Thoracic aorta (tissue), 2 donors: ENCODE results near the gene EMX2. TPM values are rescaled to one million over a fixed set of nuclear protein-coding genes. Genes with fewer than 3 reads are reported as not detected.
A peak's percentile ranks its signal among the peaks of the same experiment; 100 is the strongest.

Experiments
- ATAC-seq: fragments of 150-250 bp; one replicate; pipeline ENCODE4 v1.8.0; 2017; ENCODE audit warnings: low read depth; ENCODE audit not compliant: insufficient number of reproducible peaks, low FRiP score
- DNase-seq: peaks from one replicate; pipeline ENCODE4 v3.0.0-alpha.2; 2020; ENCODE audit warnings: low spot score
- H3K27ac ChIP-seq, 2 donors: fragments of 200-600 bp; sonication (generic); 1 replicate in 1 of 2; 2 replicates in 1 of 2; pipeline ENCODE4 v1.5.1; 2016; ENCODE audit warnings: mild to moderate bottlenecking in 2 of 2, moderate library complexity in 2 of 2
- H3K27me3 ChIP-seq: fragments of 200-600 bp; sonication (generic); replicated peaks from 2 replicates; pipeline ENCODE4 v1.6.0; 2016; ENCODE audit warnings: mild to moderate bottlenecking; ENCODE audit not compliant: insufficient read depth
- H3K36me3 ChIP-seq: fragments of 200-600 bp; sonication (generic); one replicate; pipeline ENCODE4 v1.5.1; 2016
- H3K4me1 ChIP-seq, 2 donors: fragments of 200-600 bp; sonication (generic); 1 replicate in 1 of 2; 2 replicates in 1 of 2; pipeline versions ENCODE4 v1.5.1 to v1.6.0; 2016; ENCODE audit warnings: low read depth in 2 of 2, mild to moderate bottlenecking in 1 of 2; ENCODE audit not compliant: control insufficient read depth in 1 of 2
- H3K4me3 ChIP-seq: fragments of 200-600 bp; sonication (generic); 2 replicates; pipeline ENCODE4 v1.5.1; 2016; ENCODE audit warnings: mild to moderate bottlenecking
- H3K9me3 ChIP-seq: fragments of 200-600 bp; sonication (generic); 2 replicates; pipeline ENCODE4 v1.5.1; 2016
- total RNA-seq, 2 donors: library from RNA; depleted of rRNA; stranded (reverse); fragments of >200 nt; gene quantifications; one replicate each; pipeline versions ENCODE4 v1.1.0 to v1.2.3, GENCODE V29; 2016
- TF ChIP-seq, protein P1 (sequence below): fragments of 200-600 bp; sonication (generic); IDR thresholded peaks from one replicate; pipeline ENCODE4 v1.5.1; 2019; ENCODE audit warnings: antibody characterized with exemption

Gene EMX2
- total RNA-seq, 2 donors from 2014 or later, result not detected

DNA sequence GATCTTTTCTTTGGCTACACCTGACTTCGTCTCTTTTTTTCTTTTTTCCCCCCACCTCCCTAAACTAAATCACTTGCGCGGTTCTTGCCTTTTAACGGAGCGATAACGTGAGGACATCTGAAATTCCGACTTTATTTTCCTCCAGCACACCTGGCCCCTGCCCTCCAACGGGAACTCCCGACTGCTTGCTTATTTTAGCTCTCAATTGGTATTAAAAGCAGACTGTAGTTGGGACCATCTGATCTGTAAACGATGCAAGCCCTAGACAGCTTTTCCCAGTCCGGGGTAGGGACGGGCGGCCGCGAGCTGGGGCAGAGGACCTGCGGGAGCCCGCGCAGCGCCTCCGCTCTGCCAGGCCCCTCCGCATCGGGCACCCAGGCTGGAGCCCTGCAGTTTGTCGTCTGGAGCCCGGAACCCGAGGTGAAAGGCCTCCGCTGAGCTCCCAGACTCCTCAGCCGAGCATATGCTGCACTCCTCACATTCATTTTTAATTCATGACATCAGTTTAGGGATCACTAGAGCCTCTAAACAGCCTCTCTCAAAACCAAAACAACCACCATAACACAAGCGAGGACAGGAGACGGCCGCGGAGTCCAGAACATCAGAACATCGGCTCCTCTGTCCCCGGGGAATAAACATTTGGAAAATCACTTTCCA, 10.0 kb upstream of the EMX2 start:
- Histone ChIP-seq H3K36me3 (no peaks in the 10 kb centered on the region), H3K9me3 (no peaks in the 10 kb centered on the region), H3K4me1 (peaks cover 20 to 38% of the 10 kb centered on the region in 2 donors), H3K4me3 (no peak overlapping the region), H3K27ac (no peak overlapping the region), H3K27me3 (peaks cover 34% of the 10 kb centered on the region)
- TF ChIP-seq, protein P1, sequence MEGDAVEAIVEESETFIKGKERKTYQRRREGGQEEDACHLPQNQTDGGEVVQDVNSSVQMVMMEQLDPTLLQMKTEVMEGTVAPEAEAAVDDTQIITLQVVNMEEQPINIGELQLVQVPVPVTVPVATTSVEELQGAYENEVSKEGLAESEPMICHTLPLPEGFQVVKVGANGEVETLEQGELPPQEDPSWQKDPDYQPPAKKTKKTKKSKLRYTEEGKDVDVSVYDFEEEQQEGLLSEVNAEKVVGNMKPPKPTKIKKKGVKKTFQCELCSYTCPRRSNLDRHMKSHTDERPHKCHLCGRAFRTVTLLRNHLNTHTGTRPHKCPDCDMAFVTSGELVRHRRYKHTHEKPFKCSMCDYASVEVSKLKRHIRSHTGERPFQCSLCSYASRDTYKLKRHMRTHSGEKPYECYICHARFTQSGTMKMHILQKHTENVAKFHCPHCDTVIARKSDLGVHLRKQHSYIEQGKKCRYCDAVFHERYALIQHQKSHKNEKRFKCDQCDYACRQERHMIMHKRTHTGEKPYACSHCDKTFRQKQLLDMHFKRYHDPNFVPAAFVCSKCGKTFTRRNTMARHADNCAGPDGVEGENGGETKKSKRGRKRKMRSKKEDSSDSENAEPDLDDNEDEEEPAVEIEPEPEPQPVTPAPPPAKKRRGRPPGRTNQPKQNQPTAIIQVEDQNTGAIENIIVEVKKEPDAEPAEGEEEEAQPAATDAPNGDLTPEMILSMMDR, result no peak
- DNase-seq (no peak), ATAC-seq (no peak)

DNA sequence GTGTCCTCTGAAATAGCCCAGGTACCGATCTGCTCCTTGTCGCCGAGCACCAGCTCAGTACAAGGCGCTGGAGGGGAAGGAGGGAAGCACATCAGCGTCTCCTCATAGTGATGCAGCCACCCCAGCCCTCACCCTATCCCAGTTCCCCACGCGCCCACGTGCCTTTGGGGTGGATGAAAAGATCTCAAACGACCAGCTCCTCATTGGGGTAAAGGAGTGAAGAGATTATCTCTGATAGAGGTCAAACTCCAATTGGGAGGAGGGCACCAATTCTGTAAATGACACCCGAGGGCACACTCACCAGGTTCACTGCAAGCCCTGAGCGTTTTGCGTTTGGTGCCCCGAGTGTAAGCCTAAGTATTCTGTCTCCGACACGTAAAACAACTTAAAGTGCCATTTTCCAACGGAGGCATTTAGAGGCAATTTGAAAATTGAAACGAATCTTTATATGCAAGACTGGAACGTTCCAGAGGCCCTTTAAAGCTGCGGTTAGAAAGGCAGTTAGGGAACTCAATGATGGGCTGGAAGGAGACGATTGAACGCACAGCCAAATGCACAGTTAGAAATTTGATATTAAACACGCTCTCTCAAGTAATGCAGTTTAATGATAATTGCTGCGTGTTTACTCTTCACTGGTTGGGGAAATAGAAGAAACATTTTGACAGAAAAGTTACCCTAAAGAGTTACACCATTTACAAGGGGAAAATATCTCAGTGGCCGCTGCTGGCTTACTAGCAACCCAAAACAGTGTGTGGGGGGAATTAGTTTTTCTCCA, 8.9 kb upstream of the EMX2 start:
- H3K4me3 ChIP-seq, result no peak overlapping the region
- TF ChIP-seq, protein P1, result no peak
- no peak for DNase-seq
- no peak overlapping the region for H3K27ac ChIP-seq
- H3K4me1 ChIP-seq, result peaks cover 23 to 43% of the 10 kb centered on the region in 2 donors
- H3K9me3 ChIP-seq, result no peaks in the 10 kb centered on the region
- ATAC-seq, result no peak
- H3K36me3 ChIP-seq, result no peaks in the 10 kb centered on the region
- H3K27me3 ChIP-seq, result peaks cover 34% of the 10 kb centered on the region

DNA sequence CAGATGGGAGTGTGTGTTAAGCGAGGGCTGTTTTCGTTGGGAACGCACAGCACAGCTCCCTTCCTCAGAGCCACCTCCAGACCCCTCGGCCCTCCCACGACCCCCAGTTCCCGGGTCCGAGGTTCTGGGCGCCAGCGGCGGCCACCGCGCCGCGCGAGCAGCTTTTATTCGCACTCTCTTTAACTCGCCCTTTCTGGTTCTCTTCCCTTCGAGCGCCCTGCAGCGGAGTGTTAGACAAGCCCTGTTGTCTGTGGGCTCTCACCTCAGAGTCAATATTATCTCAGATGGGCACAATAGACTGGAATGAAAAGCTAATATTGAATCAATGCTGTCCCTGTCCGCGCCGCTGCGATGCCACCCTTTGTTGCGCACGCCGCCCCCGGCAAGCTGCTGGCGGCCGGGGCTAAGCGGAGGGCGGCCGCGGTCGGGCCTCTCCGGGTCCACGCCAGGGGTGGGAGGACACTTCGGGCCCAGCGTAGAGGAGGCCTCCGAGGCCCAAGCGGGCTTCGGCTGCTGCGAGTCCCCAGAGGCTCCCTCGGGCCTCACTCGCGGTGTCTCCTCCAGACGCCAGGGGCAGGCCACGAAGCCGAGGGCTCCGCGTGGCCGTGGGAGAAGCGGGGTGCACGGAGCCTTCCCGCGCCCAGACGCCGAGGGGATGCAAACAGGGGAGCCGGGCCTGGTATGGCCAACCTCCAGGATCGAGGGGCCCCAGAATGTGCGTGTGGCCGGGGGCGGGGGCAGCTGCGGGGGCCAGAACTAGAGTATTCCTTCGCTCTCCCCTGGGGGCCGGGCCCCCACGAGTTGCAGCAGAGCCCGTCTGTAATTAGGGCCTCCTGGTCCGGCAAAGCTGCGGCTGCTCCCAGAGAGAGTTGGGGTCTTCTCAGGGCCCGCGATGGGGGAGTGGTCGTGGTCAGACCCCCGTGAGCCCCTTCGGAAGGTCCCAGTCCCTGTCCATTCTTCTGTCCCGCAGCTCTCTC, 7.9 kb upstream of the EMX2 start:
- Histone ChIP-seq H3K9me3 (no peaks in the 10 kb centered on the region), H3K36me3 (no peaks in the 10 kb centered on the region), H3K4me1 (peaks cover 23 to 43% of the 10 kb centered on the region in 2 donors), H3K27me3 (peaks cover 30% of the 10 kb centered on the region), H3K4me3 (peak overlapping the region; percentile 65), H3K27ac (no peak overlapping the region)
- TF ChIP-seq, protein P1, result no peak
- ATAC-seq (no peak), DNase-seq (no peak)

DNA sequence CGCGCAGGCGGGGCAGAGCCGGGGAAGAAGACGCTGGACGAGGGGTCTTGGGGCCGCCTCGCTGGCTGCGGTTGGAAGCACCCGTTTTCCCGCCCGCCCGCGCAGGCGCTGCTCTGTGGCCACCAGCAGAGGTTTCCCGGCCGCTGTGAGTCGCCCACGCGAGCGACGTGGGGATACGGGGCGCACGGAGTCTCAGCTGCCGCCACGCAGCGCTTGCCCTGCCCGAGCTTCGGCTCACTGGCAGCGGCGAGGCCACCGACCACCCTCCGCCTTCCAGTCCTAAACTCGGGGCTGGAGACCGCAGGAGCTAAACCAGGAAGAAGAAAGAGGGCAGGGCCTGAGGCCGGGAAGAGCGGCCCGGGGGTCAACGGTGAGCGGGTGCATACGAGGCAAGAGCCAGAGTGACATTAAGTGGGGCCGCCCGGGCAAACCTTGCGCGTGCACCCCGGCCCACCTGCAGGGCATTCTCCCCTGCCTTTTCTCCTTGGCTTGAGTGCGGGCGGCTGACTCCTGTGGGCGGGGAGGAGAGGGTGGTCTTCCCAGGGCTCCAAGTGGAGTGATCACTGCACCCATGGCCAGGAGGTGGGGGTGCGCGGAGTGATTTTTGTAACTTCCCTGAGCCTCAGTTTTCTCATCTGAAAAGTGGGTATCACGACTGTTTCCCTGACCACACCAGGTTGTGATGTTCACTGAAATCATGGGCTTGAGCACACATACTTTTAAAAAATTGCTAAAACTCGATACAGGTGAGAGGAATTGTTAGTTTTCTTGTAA, 7.1 kb upstream of the EMX2 start:
- H3K27ac ChIP-seq, result no peak overlapping the region
- DNase-seq (no peak), ATAC-seq (no peak)
- H3K4me3 ChIP-seq, result peak overlapping the region; percentile 65
- peaks cover 30% of the 10 kb centered on the region for H3K27me3 ChIP-seq
- H3K36me3 ChIP-seq, result no peaks in the 10 kb centered on the region
- H3K9me3 ChIP-seq, result no peaks in the 10 kb centered on the region
- H3K4me1 ChIP-seq, result peaks cover 23 to 43% of the 10 kb centered on the region in 2 donors
- TF ChIP-seq, protein P1, result no peak
